Measurements from ENCODE around the gene PKNOX2.

DNA sequence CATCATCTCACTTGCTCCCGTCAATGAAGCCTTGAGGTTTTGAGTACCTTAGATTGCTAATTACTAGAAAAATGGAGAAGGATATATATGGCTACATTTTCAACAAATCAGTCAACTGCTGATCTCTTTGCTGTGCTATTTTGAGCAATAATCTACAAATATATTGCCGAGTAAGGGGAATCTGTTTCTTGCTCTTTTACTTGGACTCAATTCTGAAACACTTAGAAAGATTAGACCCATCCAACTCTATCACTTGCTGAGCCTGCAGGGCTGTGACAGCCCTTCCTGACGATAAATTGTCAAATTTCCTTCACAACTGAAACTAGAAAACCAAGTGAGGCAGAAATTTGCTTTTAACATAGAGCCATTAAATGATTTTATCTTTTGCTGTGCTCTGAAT lies 314.6 kb downstream of the PKNOX2 start:
- TF ChIP-seq, protein P1, sequence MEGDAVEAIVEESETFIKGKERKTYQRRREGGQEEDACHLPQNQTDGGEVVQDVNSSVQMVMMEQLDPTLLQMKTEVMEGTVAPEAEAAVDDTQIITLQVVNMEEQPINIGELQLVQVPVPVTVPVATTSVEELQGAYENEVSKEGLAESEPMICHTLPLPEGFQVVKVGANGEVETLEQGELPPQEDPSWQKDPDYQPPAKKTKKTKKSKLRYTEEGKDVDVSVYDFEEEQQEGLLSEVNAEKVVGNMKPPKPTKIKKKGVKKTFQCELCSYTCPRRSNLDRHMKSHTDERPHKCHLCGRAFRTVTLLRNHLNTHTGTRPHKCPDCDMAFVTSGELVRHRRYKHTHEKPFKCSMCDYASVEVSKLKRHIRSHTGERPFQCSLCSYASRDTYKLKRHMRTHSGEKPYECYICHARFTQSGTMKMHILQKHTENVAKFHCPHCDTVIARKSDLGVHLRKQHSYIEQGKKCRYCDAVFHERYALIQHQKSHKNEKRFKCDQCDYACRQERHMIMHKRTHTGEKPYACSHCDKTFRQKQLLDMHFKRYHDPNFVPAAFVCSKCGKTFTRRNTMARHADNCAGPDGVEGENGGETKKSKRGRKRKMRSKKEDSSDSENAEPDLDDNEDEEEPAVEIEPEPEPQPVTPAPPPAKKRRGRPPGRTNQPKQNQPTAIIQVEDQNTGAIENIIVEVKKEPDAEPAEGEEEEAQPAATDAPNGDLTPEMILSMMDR (IDR thresholded peaks at IDR 0.05; ENCODE audit: low read depth, low read length), result no peak
- no peak for TF ChIP-seq EZH2phosphoT487 (IDR thresholded peaks at IDR 0.05; ENCODE audit: low read depth)
